ENCODE measurements around the gene PRDM16.
"Not testable (repeated sequence)": the region's sequence is repeated elsewhere in the genome, so short reads cannot be mapped to it uniquely, and the experiment has no call there.

Gene PRDM16

GRCh38 chr1:3236955-3237354 is 168.0 kb downstream of the PRDM16 start:
- no peak for DNase-seq

- DNase-seq: no peak
These were observed 168.6 kb downstream of the PRDM16 start for GRCh38 chr1:3237570-3237969.

- DNase-seq: no peak
These were observed 169.1 kb downstream of the PRDM16 start for GRCh38 chr1:3237994-3238702.

GRCh38 chr1:3238703-3239278 is 169.8 kb downstream of the PRDM16 start:
- DNase-seq: no peak

- DNase-seq: not testable (repeated sequence)
These were observed 171.0 kb downstream of the PRDM16 start for GRCh38 chr1:3239991-3240390.

- DNase-seq: no peak
These were observed 171.7 kb downstream of the PRDM16 start for GRCh38 chr1:3240524-3241235.

GRCh38 chr1:3241236-3241550 is 172.2 kb downstream of the PRDM16 start:
- no peak for DNase-seq

- DNase-seq: no peak
These were observed 172.8 kb downstream of the PRDM16 start for GRCh38 chr1:3241673-3242407.

GRCh38 chr1:3242408-3243260 is 173.6 kb downstream of the PRDM16 start:
- peak; percentile 53 for DNase-seq

GRCh38 chr1:3243304-3243703 is 174.3 kb downstream of the PRDM16 start:
- no peak for DNase-seq

- no peak for DNase-seq
These were observed 175.3 kb downstream of the PRDM16 start for GRCh38 chr1:3244025-3244926.

GRCh38 chr1:3244927-3245315 is 175.9 kb downstream of the PRDM16 start:
- DNase-seq: no peak

- no peak for DNase-seq
These were observed 176.3 kb downstream of the PRDM16 start for GRCh38 chr1:3245344-3245743.

GRCh38 chr1:3245768-3246167 is 176.8 kb downstream of the PRDM16 start:
- DNase-seq: no peak

GRCh38 chr1:3246251-3246650 is 177.2 kb downstream of the PRDM16 start:
- DNase-seq: no peak

- no peak for DNase-seq
These were observed 178.6 kb downstream of the PRDM16 start for GRCh38 chr1:3247521-3248121.

GRCh38 chr1:3248155-3249141 is 179.4 kb downstream of the PRDM16 start:
- DNase-seq: no peak

GRCh38 chr1:3249231-3249630 is 180.2 kb downstream of the PRDM16 start:
- DNase-seq: no peak

GRCh38 chr1:3249631-3250501 is 180.9 kb downstream of the PRDM16 start:
- DNase-seq: no peak
